Adrenal gland (tissue), 5 donors: ENCODE data around the gene STARD9.

Experiments used
- CTCF ChIP-seq, 6 experiments: fragments of 450-650 bp in 4 of 6; fragments of 200-600 bp in 2 of 6; sonication (generic) in 1 of 6; IDR thresholded peaks; 1 replicate in 5 of 6; 2 replicates in 1 of 6; pipeline versions ENCODE4 v1.5.1 to v1.8.0; 2016 to 2021; ENCODE audit warnings: antibody characterized with exemption in 6 of 6, mild to moderate bottlenecking in 2 of 6, moderate library complexity in 1 of 6
- POLR2A ChIP-seq, 2 donors: fragments of 450-650 bp; IDR thresholded peaks; one replicate each; pipeline ENCODE4 v1.6.1; 2017; ENCODE audit warnings: antibody characterized with exemption in 2 of 2, mild to moderate bottlenecking in 2 of 2, moderate library complexity in 1 of 2
- donor health status: DM: no; HTN: no; CAD: no.

GRCh38 chr15:42730135-42730534 is 154.7 kb downstream of the STARD9 start:
- TF ChIP-seq POLR2A (IDR thresholded peaks at IDR 0.05): no peak
- no peak for TF ChIP-seq CTCF (IDR thresholded peaks at IDR 0.05)
